Activated CD4-positive, alpha-beta T cell treated with anti-CD3 and anti-CD28 coated beads, Interleukin-2, amount 50 U/mL, for 16 hours (primary cell): ENCODE measurements around the gene SCO1.
"Not testable (repeated sequence)": the region's sequence is repeated elsewhere in the genome, so short reads cannot be mapped to it uniquely, and the experiment has no call there.

Source experiments
- DNase-seq: peaks from one replicate; pipeline ENCODE4 v3.0.0-alpha.2; 2020

The SCO1 gene

GRCh38 chr17:10697092-10698081 is at the start of gene SCO1, which contains the start of gene ADPRM:
TSS of gene SCO1 (minus strand) at chr17:10697533. CDS start at chr17:10697507, 26 bp downstream.
TSS of gene ADPRM (plus strand) at chr17:10697594. CDS start at chr17:10704927, 7,333 bp downstream.
- peak; percentile 96 for DNase-seq

DNA sequence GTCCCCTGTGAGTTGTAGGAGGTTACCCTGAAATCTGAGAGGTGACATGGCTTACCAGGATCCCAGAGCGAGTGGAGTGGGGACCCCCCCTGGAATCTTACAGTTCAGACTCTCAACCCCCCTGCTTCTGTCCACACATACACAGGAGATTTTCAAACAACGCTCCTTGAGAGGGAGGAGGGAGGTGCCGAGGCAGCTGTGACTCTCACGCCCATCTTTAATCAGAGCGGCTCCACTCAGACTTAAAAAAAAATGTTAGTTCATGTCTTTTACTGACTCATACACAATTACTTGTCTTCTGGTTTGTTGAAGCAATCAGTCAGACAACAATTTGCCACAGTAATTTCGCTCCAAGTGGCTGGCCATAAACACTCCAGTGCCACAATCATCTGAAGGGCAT is 47.9 kb upstream of the SCO1 start:
- no peak for DNase-seq

DNA sequence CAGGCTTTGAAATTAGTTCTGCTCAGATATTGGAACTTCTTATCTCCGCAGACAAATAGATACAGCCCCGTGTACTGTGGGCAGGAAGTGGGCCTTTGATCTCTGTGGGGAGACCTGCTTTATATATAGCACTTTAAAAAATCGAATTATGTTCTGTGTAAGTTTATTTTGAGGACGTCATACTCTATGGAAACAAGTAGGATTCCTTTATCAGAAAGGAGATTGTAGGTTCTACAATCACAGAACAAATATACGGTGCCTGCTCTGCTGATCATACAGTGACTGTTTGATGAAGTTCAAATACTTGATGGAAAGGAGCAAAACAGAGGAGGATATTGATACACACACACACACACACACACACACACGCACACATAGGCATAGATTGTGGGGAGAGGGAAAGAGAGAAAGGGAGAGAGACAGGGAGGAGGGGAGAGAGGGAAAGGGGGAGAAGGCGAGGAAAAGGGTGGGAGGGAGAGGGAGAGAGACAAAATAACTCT is 47.2 kb upstream of the SCO1 start:
- no peak for DNase-seq

- DNase-seq = no peak
These were observed 46.1 kb upstream of the SCO1 start for GRCh38 chr17:10743316-10744009.

GRCh38 chr17:10742431-10742830 is 45.1 kb upstream of the SCO1 start:
- DNase-seq = no peak

GRCh38 chr17:10741416-10742135 is 44.2 kb upstream of the SCO1 start:
- DNase-seq = no peak

GRCh38 chr17:10739386-10739785 is 42.1 kb upstream of the SCO1 start:
- no peak for DNase-seq

DNA sequence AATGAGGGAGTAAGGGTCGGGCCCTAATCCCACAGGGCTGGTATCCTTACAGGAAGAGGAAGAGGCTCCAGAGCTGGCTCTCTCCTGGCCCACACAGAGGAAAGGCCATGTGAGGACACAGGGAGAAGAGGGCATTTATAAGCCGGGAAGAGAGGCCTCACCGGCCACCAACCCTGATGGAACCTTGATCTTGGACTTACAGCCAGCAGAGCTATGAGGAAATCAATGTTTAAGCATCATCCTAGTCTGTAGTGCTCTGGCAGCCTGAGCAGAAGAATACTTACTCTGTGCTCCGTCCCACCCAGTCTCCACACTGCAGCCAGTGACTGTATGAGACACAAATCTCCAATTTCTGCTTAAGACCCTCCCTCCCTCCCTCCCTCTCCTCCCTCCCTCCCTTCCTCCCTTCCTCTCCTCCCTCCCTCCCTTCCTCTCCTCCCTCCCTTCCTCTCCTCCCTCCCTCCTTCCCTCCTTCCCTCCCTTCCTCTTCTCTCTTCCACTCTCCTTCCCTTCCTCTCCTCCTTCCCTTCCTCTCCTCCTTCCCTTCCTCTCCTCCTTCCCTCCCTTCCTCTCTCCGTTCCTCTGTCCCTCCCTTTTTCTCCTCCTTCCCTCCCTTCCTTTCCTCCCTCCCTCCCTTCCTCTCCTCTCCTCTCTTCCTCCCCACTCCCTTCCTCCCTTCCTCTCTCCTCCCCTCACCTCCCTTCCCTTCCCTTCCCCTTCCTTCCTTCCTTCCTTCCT is 41.4 kb upstream of the SCO1 start:
- DNase-seq = no peak

DNA sequence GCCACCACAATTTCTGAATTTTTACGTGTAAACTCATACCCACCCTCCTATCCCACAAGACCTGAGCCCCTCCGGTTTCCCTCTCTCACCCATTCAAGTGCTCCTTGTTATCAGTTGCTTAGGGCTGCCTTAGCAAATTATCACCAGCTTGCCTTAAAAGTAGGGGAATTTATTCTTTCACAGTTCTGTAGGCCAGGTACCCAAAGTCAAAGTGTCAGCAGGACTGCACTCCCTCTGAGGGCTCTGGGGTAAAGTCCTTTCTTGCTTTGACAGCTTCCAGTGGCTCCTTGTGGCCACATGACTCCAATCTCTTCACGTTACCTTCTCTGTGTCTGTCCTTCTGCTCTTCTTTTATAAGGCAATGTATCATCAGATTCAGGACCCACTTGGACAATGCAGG is 40.4 kb upstream of the SCO1 start:
- no peak for DNase-seq

DNA sequence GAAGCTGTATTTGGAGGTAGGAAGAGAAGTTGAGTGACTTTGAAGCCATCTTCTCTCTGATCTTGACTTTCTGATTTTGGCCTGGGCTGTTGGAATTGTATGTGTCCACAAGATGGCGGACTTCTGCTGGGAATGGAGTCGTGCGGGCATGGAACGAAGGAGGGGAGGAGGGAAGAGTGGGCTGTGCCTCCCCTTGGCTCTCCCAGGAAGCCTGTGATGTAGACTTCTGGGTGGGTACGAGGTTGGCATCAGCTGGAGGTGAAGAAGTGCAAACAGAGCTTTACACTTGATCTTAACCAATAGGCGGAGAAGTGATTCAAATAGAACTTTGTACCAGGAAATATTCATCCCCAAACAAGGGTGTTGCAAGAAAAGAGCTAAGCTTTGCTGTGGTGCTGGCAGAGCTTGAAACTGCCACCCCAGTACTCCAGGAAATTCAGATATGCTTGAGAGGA is 39.9 kb upstream of the SCO1 start:
- DNase-seq = peak; percentile 44

DNA sequence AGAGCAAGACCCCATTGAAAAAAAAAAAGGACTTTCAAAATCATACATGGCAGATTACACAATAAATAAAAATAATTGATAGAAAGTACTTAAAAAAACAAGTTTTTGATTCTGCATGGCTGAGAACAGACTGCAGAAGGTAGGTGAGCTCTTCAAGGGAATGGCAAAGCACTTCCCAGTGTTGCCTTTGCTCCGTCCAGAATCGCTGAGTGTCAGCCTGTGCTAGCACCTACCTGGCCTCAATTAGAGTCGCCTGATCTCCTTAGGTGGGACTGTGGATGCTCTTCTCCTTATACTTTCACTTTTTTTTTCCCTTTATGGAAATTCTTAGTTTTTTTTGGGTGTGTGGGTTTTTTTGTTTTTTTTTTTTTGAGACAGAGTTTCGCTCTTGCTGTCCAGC is 38.5 kb upstream of the SCO1 start:
- DNase-seq = no peak

- no peak for DNase-seq
These were observed 37.9 kb upstream of the SCO1 start for GRCh38 chr17:10735251-10735650.

- DNase-seq = no peak
These were observed 36.3 kb upstream of the SCO1 start for GRCh38 chr17:10733666-10734065.

- not testable (repeated sequence) for DNase-seq
These were observed 34.8 kb upstream of the SCO1 start for GRCh38 chr17:10732121-10732520.

DNA sequence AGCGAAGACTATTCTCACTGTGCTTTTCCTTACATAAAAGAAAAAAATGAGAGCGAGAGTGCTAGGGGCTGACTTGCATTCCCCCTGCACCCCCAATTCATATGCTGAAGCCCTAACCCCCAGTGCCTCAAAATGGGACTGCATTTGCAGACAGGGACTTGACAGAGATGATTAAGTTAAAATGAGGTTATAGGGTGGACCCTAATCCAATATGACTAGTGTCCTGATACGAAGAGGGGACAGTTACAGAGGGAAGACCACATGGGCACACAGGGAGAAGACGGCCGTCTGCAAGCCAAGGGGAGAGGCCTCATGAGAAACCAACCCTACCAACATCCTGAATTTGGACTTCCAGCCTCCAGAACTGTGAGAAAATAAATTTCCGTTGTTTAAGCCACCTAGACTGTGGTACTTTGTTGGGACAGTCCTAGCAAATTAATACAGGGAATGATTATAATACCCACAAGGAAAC is 34.1 kb upstream of the SCO1 start:
- DNase-seq = no peak

DNA sequence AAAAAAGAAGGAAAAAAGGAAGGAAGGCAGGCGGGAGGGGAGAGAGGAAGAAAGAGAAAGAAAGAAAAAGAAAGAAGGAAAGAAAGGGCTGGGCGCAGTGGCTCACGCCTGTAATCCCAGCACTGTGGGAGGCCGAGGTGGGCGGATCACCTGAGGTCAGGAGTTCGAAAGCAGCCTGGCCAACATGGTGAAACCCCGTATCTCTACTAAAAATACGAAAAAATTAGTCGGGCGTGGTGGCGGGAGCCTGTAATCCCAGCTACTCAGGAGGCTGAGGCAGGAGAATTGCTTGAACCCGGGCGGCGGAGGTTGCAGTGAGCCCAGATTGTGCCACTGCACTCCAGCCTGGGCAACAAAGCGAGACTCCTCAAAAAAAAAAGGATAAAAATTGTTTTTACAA is 32.9 kb upstream of the SCO1 start:
- DNase-seq = not testable (repeated sequence)

GRCh38 chr17:10729334-10730193 is 32.2 kb upstream of the SCO1 start, which contains the start of gene TMEM220:
TSS of gene TMEM220 (minus strand) at chr17:10730023. CDS start at chr17:10729851, 172 bp downstream.
- peak; percentile 25 for DNase-seq

GRCh38 chr17:10728331-10728892 is 31.1 kb upstream of the SCO1 start:
- DNase-seq = no peak

DNA sequence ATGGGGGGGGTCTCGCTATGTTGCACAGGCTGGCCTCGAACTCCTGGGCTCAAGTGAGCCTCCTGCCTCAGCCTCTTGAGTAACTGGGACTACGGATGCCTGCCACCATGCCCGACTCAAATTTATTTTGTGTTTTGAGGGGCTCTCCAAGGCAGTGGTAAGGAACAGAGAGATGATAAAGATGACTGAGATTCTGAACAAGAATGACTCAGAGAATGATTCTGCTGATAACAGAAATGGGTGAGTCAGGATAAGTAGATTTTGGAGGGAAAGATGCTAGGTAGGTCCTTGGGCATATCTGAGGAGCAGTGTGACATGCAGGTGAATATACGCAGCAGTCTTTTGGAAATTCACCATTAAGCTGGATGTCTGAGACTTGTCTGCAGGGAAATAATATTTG is 29.9 kb upstream of the SCO1 start:
- DNase-seq = peak; percentile 63

- DNase-seq = no peak
These were observed 28.9 kb upstream of the SCO1 start for GRCh38 chr17:10726196-10726595.

GRCh38 chr17:10725262-10725661 is 27.9 kb upstream of the SCO1 start:
- DNase-seq = no peak
